ENCODE results near the gene NEGR1. TPM values are rescaled to one million over a fixed set of nuclear protein-coding genes. Genes with fewer than 3 reads are reported as not detected.

Gene NEGR1
- total RNA-seq, 1 experiment from 2014 or later: 2.9 TPM

- H3K27me3 Mint-ChIP-seq (ENCODE audit: low read depth): no peaks in the 10 kb centered on the region; the same call in 1 of the 2 replicates
- 0 out of 2 replicates have a peak, but pooled peaks cover 4% of the 10 kb centered on the region for H3K9me3 Mint-ChIP-seq
- DNase-seq (ENCODE audit: low spot score) (no peak), ATAC-seq (no peak)
- H3K36me3 Mint-ChIP-seq: no peaks in the 10 kb centered on the region
- ChIA-PET CTCF (no interaction called here), POLR2A (no interaction called here)
- no peak overlapping the region for H3K4me3 Mint-ChIP-seq
- TF ChIP-seq JAZF1 (CRISPR knock-in tag; IDR thresholded peaks at IDR 0.05): no peak
- TF ChIP-seq ATF1 (CRISPR knock-in tag; IDR thresholded peaks at IDR 0.05): no peak
- no peak for TF ChIP-seq ARID4B (CRISPR knock-in tag; IDR thresholded peaks at IDR 0.05; ENCODE audit: borderline replicate concordance)
- no peak for TF ChIP-seq GTF2I (CRISPR knock-in tag; conservative IDR thresholded peaks at IDR 0.05)
- TF ChIP-seq IRF1 (CRISPR knock-in tag; IDR thresholded peaks at IDR 0.05): no peak
- H3K4me1 Mint-ChIP-seq: no peaks in the 10 kb centered on the region
- no peak overlapping the region for H3K27ac Mint-ChIP-seq
Observed at GRCh38 chr1:71656902-71657301, 625.4 kb downstream of the NEGR1 start.

- ChIA-PET POLR2A (no interaction called here), CTCF (no interaction called here)
- 0 out of 2 replicates have a peak, but pooled peaks cover 4% of the 10 kb centered on the region for H3K9me3 Mint-ChIP-seq
- no peak overlapping the region for H3K4me3 Mint-ChIP-seq
- H3K36me3 Mint-ChIP-seq: no peaks in the 10 kb centered on the region
- TF ChIP-seq ATF3 (CRISPR knock-in tag; conservative IDR thresholded peaks at IDR 0.05) (no peak), ETV6 (CRISPR knock-in tag; IDR thresholded peaks at IDR 0.05) (no peak), ZNF396 (CRISPR knock-in tag; IDR thresholded peaks at IDR 0.05; ENCODE audit: borderline replicate concordance) (no peak), MAX (CRISPR knock-in tag; IDR thresholded peaks at IDR 0.05) (no peak), SP1 (CRISPR knock-in tag; conservative IDR thresholded peaks at IDR 0.05) (no peak), ZBTB43 (CRISPR knock-in tag; IDR thresholded peaks at IDR 0.05) (no peak), ZNF121 (CRISPR knock-in tag; IDR thresholded peaks at IDR 0.05) (no peak), ZSCAN18 (CRISPR knock-in tag; IDR thresholded peaks at IDR 0.05) (no peak), SOX15 (CRISPR knock-in tag; IDR thresholded peaks at IDR 0.05) (no peak)
- no peak for ATAC-seq
- no peak for DNase-seq (ENCODE audit: low spot score)
- no peak overlapping the region for H3K27ac Mint-ChIP-seq
- no peaks in the 10 kb centered on the region for H3K4me1 Mint-ChIP-seq
- no peaks in the 10 kb centered on the region for H3K27me3 Mint-ChIP-seq (ENCODE audit: low read depth)
Observed at GRCh38 chr1:71655604-71656003, 626.7 kb downstream of the NEGR1 start.

GRCh38 chr1:71653952-71654351 lies 628.4 kb downstream of the NEGR1 start:
- ChIA-PET POLR2A (no interaction called here), CTCF (no interaction called here)
- Mint-ChIP-seq H3K4me3 (no peak overlapping the region), H3K36me3 (no peaks in the 10 kb centered on the region), H3K27ac (no peak overlapping the region), H3K9me3 (no peaks in the 10 kb centered on the region), H3K27me3 (ENCODE audit: low read depth) (no peaks in the 10 kb centered on the region), H3K4me1 (no peaks in the 10 kb centered on the region)
- no peak for DNase-seq (ENCODE audit: low spot score)
- ATAC-seq: no peak
- TF ChIP-seq IRF1 (CRISPR knock-in tag; IDR thresholded peaks at IDR 0.05): no peak
- no peak for TF ChIP-seq PREB (CRISPR knock-in tag; IDR thresholded peaks at IDR 0.05; ENCODE audit: borderline replicate concordance)
- no peak for TF ChIP-seq HMGA2 (CRISPR knock-in tag; IDR thresholded peaks at IDR 0.05)
- no peak for TF ChIP-seq TEAD1 (CRISPR knock-in tag; IDR thresholded peaks at IDR 0.05)
- TF ChIP-seq TP53 (CRISPR knock-in tag; IDR thresholded peaks at IDR 0.05): no peak
- no peak for TF ChIP-seq E2F4 (CRISPR knock-in tag; IDR thresholded peaks at IDR 0.05; ENCODE audit: borderline replicate concordance, low read depth)
- TF ChIP-seq ZNF512 (CRISPR knock-in tag; IDR thresholded peaks at IDR 0.05; ENCODE audit: borderline replicate concordance): no peak
